Activated CD8-positive, alpha-beta memory T cell treated with anti-CD3 and anti-CD28 coated beads for 24 hours (primary cell): ENCODE data around the gene SERPIND1.
"Not testable (repeated sequence)": the region's sequence is repeated elsewhere in the genome, so short reads cannot be mapped to it uniquely, and the experiment has no call there.

Experiments used
- DNase-seq: peaks from one replicate; pipeline ENCODE4 v3.0.0-alpha.2; 2020

The SERPIND1 gene

DNA sequence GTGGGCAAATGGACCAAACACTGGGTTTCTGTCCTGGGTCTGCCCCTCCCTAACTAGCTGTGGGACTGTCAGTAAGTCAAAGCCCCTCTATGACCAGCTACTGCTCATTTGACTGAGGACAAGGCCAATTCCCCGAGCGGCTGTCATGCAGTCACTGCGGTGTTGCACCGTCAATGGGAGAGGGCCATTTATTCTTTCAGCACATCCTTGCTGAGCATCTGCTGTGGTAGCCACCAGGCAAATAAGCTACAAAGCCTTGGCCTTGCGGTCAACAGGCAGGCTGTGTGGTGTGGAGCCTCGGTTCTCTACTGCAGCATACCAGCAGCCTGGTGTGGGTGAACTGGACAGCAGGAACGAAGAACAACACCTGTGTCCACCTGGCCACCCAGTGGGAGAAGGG lies 25.8 kb upstream of the SERPIND1 start:
- no peak for DNase-seq

DNA sequence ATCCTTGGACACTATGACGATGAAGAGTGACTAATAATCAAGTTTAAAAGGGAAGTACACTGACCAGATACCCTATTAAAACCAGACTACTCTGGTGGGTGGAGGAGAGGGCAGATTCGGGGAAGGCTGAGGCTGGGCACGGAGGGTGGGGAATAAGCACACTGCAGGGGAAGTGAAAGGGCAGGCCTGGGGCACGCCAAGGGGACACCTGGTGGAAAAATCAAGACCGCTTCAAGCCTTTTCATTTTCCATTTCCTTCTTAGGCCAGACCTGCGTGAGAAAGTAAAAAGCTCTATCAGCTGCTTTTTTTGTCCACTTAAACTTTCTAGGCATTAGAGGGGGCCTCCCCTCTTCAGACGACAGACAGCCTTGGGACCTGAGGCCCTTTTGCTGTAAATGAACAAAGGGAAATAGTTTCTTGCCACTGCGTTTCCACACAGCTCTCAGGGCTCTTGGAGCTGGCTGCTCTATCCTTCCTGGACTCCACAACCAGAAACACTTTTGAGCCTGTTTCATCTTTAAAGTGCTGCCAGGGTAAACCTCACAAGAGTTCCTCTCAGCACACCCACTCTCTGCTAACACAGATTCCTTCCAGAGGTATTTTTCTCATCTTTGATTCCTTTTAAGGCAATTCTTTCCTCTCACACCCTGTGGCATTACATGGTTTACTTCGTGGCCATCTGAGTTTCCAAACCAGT lies 25.0 kb upstream of the SERPIND1 start:
- no peak for DNase-seq

DNA sequence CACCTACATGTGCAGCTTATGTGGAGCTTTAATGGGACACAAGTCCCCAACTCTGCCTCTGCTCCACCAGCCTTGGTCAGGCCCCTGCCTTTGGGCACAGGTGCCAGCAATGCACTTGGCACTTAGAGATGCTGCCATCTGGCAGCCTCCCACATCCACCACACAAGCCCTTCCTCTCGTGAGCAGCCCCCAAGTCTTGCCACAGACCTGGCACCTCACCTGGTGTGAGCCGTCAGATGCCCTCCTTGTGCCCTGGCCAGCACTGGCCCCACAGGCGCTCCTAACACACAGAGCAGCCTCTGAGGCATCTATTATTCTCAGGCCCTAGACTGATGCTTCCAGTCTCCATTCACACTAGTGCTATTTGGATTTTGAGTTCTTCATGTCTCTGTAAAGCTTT lies 24.5 kb upstream of the SERPIND1 start:
- no peak for DNase-seq

DNA sequence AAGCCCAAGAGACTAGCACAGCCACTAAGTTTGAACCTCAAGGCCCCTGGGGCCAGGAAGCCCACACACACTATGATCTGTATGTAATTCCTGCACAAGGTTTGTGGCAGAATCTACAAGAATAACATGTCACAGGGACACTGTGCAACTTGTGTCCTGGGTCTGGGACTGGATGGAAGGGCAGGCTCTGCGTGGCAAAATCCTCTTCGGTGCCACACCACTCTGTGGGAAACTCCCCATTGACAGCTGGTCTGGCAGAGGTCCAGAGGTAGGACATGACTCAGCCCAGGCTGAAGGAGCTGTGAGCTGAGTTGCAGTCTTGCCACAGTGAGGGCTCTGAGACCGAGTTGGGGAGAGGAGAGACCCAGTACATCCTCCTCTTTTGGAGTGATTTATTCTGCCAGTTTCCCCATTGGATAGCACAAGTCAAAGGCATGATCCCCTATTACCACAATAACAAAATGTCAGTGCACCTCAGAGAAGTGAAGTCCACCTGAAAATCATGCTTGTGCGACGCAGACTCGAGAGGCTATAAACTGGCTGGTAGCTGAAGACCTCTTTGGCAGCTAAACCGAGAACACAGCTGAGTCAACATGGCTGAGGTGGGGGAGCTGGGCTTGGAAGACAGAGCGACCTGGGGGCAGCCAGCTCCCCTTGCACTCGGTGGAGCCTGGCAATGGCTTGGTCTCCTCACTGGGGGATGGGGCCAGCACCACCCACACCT lies 23.3 kb upstream of the SERPIND1 start:
- DNase-seq: peak; percentile 67

DNA sequence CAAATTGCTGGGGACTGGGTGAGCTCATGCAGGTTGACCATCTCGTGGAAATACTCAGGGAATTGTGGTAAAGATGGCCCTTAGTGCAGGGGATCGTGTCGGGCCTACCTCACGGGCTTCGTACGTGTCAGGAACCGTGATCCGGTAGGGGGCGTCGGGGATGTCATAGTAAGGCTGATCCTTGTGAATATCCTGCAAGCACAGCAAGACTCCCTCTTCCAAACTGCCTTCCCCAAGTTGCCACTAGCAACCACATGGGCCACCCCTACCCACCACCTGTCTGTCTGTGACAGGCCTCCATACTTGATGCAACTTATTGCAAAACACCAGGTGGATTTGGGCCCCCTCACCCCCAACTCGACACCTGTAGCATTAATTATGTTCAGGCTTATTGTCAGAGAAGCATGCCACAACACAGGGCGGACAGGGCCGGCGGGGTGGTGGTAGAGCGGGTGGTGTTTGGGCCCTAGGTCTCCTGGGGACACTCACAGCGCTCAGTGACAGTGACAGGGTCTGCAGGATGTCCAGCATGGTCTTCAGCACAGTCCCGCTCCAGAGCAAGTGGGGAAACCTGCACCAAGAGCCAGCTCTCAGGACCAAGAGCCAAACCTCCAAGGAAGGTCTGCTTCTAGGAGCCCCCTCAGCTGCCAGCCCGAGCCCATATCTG lies 22.6 kb upstream of the SERPIND1 start:
- DNase-seq: no peak

DNA sequence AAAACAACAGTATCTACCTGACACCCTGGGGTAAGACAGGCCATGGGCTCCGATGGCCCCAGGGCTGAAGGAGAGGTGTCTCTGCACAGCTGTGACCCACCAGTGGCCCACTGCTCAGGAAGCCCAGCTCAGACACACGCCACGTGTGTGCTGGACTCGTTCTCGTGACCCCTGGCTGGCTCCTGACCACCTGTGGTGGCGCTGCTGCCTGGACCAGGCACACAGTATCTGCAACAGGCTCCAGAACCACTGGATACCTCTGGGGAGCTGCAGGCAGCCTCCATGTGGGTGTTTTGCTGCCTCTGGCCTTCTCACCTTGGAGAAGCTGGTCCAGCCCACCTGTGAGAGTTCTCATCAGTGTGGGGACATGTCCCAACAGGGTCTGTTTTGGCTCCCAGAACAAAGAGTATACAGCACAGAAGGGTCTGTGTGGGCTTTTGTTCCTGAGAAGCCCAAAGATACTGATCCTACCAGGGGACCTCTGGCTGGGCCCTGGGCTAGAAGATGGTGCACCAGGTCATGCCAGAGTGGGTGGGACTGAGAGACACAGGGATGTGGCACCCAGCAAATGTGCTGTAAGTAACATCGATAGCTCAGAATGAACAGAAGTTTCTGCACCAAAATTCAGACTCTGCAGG lies 21.7 kb upstream of the SERPIND1 start:
- no peak for DNase-seq

DNA sequence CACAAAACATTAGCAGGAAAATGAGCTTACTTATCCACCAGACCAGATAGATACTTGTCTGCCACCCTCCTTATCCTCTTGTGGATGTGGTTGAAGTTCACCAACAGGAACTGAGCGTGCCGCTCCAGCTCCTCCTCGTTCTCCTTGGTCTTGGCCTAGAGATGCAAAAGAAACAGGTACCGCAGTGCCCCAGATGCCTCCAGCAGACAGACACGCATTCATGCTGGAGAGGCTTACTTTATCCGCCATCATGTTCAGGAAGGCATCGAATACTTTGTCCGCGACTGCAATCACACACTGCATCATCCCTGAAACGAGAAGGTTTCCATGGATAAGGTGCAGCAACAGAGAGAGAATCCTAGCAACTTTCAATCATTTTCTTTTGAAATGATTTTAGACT lies 21.0 kb upstream of the SERPIND1 start:
- no peak for DNase-seq

DNA sequence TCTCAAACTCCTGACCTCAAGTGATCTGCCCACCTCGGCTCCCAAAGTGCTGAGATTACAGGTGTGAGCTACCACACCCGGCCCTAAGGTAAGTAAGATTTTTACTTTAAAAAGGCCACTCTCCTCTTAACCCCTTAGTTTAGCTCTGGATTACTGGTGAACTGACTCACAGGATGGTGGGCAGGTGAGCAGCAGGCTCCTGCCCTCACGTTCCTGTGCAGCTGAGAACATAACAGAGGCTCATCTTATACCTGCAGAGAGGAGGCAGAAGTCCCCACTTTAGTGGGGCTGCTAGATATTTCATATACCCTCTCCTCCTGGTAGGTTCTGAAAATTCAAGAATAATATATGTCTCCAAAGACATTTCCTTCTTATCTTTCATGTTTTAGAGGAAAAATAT lies 17.1 kb upstream of the SERPIND1 start:
- no peak for DNase-seq

DNA sequence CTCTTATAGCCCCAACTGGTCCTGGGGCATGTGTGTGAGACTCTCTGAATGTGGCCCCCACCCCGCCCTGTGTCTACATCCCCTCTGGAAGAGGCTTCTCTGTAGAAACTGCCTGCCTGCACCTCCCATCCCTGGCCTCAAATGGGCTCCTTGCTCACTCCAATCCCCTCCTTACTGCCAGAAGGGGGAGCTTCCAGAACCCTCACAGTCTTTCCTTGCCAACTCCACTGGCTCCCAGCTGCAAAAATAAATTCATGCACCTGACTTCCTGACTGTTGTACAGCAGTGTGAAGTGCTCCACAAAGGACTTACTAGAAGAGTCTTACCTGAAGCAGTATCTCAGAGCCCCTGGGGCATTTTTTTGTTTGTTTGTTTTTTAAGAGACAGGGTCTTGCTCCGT lies 15.2 kb upstream of the SERPIND1 start:
- no peak for DNase-seq

DNA sequence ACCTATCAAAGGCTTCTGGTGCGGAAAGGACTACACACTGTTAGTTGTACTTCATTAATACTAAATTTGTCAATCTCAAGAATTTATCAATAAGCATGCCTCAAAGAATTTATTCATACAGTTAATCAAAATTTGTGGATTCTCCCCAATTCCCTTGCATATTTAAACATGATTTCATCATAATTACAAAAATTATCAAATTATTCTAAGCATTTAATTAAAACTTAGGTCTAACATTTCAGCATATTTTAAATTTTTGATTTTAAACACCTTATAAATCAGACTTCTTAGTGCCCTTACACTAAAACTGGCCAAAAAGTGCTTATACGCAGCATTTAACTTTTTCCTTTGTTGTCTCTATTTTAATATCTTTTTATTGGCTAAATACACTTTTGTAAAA lies 13.8 kb upstream of the SERPIND1 start:
- no peak for DNase-seq

DNA sequence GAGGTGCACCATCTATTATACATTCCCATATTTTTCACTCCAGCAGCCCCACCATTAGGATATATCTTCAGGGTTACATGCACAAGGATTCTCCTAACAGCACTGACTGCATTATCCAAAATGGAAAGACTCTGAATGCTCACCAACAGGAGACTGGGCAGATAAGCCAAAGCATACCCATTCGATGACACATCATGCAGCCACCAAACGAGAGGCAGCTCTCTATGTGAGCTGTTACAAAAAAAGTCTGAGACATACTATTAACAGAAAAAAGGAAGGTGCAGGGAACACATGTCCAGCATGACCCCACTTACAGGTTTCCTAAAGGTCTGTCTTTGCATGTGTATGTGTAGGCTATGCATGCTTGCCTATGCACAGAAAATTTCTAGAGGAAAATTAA lies 12.4 kb upstream of the SERPIND1 start:
- DNase-seq: no peak

DNA sequence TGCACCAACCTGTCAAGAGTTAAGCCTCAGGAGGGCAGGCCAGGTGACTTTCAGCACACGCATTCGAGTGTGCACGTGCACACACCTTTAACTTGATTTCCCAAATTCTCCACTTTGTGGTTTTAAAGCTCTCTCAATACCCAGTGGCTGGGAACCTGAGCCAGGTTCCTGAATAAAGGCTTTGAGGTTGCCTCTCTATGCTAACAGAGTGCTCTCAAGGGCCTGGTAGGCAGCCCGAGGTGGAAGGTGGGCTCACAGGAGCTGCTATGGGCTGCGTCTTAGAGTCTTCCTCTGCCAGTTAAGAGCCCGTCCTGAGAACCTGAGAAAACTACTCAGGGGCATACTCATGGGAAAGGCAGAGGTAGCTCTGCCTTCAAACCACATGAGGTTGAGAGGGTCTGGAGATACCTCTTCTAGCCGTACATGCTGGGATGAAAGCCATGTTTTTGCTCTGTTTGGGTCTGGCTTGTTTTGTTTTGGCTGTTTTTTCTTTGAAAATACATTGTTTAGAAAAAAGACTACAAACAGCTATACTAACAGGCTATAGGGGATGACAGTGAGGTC lies 11.6 kb upstream of the SERPIND1 start:
- no peak for DNase-seq

DNA sequence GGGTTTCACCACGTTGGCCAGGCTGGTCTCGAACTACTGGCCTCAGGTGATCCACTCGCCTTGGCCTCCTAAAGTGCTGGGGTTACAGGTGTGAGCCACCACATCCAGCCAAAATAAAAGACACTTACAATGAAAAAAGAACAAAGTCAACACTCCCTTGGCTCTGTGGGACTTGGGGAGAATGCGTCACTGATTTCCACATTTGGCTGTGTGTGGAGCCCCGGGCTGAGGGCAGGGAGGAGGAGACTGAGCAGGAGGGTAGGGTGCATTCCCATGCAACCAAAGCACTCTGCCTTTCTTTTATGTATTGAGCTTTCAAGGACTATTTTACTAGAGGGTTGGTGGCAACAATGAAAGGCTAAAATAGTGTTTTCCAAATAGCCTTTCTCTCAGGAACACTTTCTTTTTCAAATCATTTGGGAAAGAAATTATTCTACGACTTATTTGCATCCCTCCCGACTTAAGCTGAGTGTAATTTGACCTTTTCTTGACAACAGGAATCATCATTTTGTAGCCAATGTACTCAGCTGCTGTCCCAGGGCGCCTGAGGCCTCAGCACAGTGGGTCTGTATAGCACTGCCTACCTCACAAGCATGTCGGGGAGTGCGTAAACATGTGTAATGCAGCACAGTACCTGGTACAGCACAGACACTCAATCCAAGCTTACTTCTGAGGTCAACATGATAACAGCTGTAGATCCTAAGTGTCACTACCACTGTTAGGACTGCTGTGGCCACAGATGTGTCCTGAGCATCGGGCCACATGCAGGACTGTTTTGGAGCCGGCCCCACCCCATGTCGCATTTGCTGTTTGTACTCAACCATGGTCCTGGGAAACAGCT lies 10.1 kb upstream of the SERPIND1 start:
- no peak for DNase-seq

DNA sequence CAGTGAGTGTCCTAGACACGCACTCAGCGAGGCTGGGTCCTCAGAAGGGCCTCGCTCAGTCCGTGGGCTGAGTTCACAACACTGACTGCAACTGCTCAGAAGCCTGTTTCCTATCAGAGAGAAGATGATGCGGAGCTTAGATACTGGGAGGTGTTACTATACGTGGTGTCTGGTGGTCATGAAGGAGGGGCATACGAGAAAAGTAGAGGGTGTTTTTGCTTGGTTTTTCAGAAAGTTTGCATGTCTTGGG lies 9.5 kb upstream of the SERPIND1 start:
- DNase-seq: no peak

DNA sequence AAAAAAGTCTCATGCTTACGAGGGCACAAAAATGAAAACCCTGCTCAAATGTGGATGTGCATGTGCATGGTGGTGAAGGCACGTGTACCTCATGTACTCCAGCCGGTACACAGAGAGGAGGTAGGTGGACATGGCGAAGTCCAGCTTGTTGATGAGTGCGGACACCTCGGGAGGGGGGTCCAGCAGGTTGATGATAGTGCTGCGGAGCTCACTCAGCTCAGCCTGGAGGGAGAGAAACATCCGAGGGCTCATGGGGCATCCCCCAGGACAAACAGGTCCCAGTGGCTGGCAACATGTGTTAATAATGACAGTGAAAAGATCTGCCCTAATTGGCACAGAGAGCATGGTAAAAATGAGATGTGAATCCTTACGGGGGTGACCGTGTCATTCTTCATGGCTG lies 9.2 kb upstream of the SERPIND1 start:
- DNase-seq: no peak

DNA sequence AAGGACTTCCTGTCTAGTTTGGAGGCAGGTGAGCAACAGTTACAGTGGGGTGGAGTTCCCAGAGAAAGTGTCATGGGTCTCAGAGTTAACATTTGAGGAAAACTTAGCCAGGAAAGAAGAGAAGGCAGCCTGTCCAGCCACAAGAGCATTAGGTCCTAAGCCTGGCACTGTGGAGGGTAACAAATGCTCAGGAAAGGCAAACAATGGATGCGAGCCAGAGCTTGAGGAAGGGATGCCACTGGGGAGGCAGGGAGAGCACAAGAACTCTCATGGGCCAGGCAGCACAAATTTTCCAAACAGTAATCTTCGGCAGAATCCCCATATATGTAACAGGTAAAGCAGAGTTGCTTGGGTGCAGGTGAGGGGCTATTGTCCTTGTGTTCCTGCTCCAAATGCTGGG lies 8.0 kb upstream of the SERPIND1 start:
- no peak for DNase-seq

DNA sequence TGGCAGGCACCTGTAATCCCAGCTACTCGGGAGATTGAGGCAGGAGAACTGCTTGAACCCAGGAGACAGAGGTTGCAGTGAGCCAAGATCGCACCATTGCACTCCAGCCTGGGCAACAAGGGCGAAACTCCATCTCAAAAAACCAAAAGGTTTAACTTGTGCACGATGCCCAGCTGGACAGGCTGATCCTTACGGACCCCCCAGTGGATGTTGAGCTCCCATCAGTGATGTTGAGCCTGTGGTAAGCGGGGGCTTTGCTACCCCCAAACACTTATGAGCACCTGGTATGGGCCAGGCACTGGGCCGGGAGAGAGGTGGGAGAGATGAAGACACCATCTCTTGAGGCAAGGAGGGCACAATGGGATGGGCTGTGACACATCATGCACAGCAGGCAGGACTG lies 7.4 kb upstream of the SERPIND1 start:
- no peak for DNase-seq

DNA sequence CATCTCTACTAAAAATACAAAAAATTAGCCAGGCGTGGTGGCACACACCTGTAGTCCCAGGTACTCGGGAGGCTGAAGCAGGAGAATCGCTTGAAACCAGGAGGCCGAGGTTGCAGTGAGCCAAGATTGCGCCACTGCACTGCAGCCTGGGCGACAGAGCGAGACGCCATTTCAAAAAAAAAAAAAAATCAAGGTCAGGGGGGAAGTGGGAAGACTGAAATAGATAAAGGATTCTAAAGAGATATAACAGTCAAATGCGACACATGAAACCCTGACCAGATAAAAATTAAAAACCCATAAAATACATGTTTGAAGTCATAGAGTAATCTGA lies 4.5 kb upstream of the SERPIND1 start:
- DNase-seq: not testable (repeated sequence)

DNA sequence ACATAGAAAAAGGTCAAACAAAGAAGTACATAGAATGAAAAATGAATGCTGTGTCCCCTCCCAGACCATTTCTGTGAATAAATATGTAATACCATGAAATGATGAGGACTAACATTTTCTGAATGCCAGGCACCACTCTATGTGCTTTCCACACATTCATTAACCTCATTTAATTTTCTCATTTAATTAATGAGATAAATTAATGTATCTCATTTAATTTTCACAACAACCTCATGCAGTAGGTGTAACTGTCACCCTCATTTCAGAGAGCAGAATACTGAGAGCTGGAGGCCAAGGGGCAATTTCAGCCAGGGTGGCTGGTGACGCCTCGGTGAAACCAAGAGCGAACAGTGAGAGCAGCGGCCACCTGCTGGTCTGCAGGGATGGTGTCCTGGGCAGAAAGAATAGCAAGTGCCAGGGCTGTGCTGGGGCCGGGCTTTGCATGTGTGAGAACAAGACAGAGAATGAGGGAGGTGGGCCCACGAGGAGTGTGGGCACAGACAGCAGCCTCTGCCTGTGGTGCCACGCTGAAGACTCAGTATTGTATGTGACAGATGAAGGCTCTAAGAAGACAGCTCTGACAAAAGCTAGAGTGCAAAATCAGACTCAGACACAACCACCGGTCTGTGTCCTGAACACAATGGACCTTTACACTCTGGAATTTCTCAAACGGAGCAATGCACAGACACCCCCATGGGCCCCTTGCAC lies 1.8 kb upstream of the SERPIND1 start:
- no peak for DNase-seq

DNA sequence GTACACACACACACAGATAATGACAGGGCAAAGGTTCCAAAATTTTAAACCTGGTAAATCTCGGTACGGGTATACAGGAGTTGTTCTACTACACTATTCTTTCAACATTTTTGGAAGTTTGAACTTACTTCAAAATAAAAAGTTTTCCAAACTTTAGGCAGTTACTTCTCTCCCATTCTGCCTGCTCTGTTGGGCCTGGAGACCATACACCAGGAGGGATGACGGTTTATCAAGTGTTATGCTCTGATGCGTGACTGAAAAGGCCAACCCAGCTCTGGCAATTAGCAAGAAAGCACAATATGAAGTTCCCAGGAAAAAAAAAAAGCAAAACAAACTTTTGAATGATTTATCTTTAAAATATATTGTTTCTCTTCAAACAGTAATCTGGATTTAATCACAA lies 969 bp downstream of the SERPIND1 start:
- DNase-seq: no peak

DNA sequence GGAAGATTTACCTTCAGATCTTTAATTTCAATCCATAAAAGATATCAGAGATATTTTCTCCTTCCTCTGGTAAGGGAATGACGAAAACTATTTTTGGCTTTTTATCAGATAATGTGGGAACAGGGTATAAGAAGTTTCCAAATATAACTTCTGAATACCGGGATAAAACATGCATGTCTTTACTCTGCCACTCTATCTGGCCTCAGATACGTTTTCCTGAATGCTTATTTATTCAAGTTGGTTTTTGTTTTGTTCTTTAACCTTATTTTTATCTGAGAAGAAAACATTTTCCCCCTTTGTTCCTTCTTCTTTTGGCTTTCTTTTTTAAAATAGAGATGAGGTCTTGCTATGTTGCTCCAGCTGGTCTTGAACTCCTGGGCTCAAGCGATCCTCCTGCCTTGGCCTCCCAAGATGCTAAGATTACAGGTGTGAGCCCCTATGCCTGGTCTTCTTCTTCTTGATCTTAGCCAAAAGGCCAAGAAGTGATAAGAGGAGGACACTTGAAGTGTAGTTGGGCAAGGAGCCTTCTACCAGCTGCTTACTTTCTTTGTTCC lies 1.5 kb downstream of the SERPIND1 start:
- DNase-seq: no peak
